ENCODE results near the gene RWDD2A.

Gene RWDD2A

GRCh38 chr6:83169106-83169505, 24.1 kb upstream of the RWDD2A start:
- no peak for TF ChIP-seq PATZ1 (CRISPR knock-in tag; IDR thresholded peaks at IDR 0.05; ENCODE audit: borderline replicate concordance)
- no peak for TF ChIP-seq ESRRG (CRISPR knock-in tag; IDR thresholded peaks at IDR 0.05)
- no peak for TF ChIP-seq GLIS3 (CRISPR knock-in tag; IDR thresholded peaks at IDR 0.05)
- TF ChIP-seq TCF4 (CRISPR knock-in tag; IDR thresholded peaks at IDR 0.05; ENCODE audit: borderline replicate concordance): no peak
- TF ChIP-seq ARNTL (CRISPR knock-in tag; IDR thresholded peaks at IDR 0.05; ENCODE audit: borderline replicate concordance, low read depth): no peak
- no peak for TF ChIP-seq CSDC2 (CRISPR knock-in tag; IDR thresholded peaks at IDR 0.05)
- ATAC-seq: no peak; the same call in 2 of the 3 replicates

- TF ChIP-seq TCF4 (CRISPR knock-in tag; IDR thresholded peaks at IDR 0.05; ENCODE audit: borderline replicate concordance): no peak
- TF ChIP-seq ZNF565 (CRISPR knock-in tag; conservative IDR thresholded peaks at IDR 0.05; ENCODE audit: low read depth): no peak
- TF ChIP-seq ISL1 (CRISPR knock-in tag; IDR thresholded peaks at IDR 0.05): peak; percentile 83
- no peak for TF ChIP-seq CSRNP3 (CRISPR knock-in tag; IDR thresholded peaks at IDR 0.05)
- TF ChIP-seq TSHZ2 (CRISPR knock-in tag; IDR thresholded peaks at IDR 0.05): no peak
- TF ChIP-seq RARB (CRISPR knock-in tag; IDR thresholded peaks at IDR 0.05): no peak
- no peak for TF ChIP-seq ZC3H10 (CRISPR knock-in tag; IDR thresholded peaks at IDR 0.05)
- no peak for TF ChIP-seq ZNF70 (CRISPR knock-in tag; IDR thresholded peaks at IDR 0.05)
- TF ChIP-seq SNAI2 (CRISPR knock-in tag; IDR thresholded peaks at IDR 0.05): no peak
- ATAC-seq: peak; percentile 47
Observed at GRCh38 chr6:83169511-83169910, 23.6 kb upstream of the RWDD2A start.

- ATAC-seq: peak; percentile 44; the same call in 2 of the 3 replicates
- TF ChIP-seq ESRRG (CRISPR knock-in tag; IDR thresholded peaks at IDR 0.05) (no peak), TSHZ2 (CRISPR knock-in tag; IDR thresholded peaks at IDR 0.05) (no peak), ZFP3 (CRISPR knock-in tag; IDR thresholded peaks at IDR 0.05) (no peak), ZFP30 (CRISPR knock-in tag; IDR thresholded peaks at IDR 0.05) (no peak), ISL1 (CRISPR knock-in tag; IDR thresholded peaks at IDR 0.05) (no peak), TCF4 (CRISPR knock-in tag; IDR thresholded peaks at IDR 0.05; ENCODE audit: borderline replicate concordance) (no peak), CSRNP3 (CRISPR knock-in tag; IDR thresholded peaks at IDR 0.05) (no peak), ZNF70 (CRISPR knock-in tag; IDR thresholded peaks at IDR 0.05) (no peak), ZNF8 (CRISPR knock-in tag; IDR thresholded peaks at IDR 0.05) (no peak)
Observed at GRCh38 chr6:83176246-83176645, 16.9 kb upstream of the RWDD2A start.

- no peak for ATAC-seq
- no peak for TF ChIP-seq BACH2 (CRISPR knock-in tag; IDR thresholded peaks at IDR 0.05; ENCODE audit: borderline replicate concordance)
- no peak for TF ChIP-seq ZFP3 (CRISPR knock-in tag; IDR thresholded peaks at IDR 0.05)
- TF ChIP-seq ZNF565 (CRISPR knock-in tag; conservative IDR thresholded peaks at IDR 0.05; ENCODE audit: low read depth): no peak
- TF ChIP-seq TCF4 (CRISPR knock-in tag; IDR thresholded peaks at IDR 0.05; ENCODE audit: borderline replicate concordance): no peak
- no peak for TF ChIP-seq ESRRG (CRISPR knock-in tag; IDR thresholded peaks at IDR 0.05)
- no peak for TF ChIP-seq ZNF70 (CRISPR knock-in tag; IDR thresholded peaks at IDR 0.05)
- TF ChIP-seq CREB5 (CRISPR knock-in tag; IDR thresholded peaks at IDR 0.05; ENCODE audit: low read depth): no peak
- no peak for TF ChIP-seq TOX (CRISPR knock-in tag; IDR thresholded peaks at IDR 0.05; ENCODE audit: borderline replicate concordance)
- TF ChIP-seq ZNF8 (CRISPR knock-in tag; IDR thresholded peaks at IDR 0.05): no peak
- TF ChIP-seq GLIS3 (CRISPR knock-in tag; IDR thresholded peaks at IDR 0.05): no peak
- no peak for TF ChIP-seq ZC3H10 (CRISPR knock-in tag; IDR thresholded peaks at IDR 0.05)
Observed at GRCh38 chr6:83180426-83180950, 12.7 kb upstream of the RWDD2A start.
